ENCODE data around the gene MPRIP.

The MPRIP gene

GRCh38 chr17:17164156-17164555, 121.9 kb downstream of the MPRIP start:
- in situ Hi-C loops (cut with HindIII; ENCODE audit: low sequenced_read_pairs), result no loop called here
- TF ChIP-seq, protein P1, sequence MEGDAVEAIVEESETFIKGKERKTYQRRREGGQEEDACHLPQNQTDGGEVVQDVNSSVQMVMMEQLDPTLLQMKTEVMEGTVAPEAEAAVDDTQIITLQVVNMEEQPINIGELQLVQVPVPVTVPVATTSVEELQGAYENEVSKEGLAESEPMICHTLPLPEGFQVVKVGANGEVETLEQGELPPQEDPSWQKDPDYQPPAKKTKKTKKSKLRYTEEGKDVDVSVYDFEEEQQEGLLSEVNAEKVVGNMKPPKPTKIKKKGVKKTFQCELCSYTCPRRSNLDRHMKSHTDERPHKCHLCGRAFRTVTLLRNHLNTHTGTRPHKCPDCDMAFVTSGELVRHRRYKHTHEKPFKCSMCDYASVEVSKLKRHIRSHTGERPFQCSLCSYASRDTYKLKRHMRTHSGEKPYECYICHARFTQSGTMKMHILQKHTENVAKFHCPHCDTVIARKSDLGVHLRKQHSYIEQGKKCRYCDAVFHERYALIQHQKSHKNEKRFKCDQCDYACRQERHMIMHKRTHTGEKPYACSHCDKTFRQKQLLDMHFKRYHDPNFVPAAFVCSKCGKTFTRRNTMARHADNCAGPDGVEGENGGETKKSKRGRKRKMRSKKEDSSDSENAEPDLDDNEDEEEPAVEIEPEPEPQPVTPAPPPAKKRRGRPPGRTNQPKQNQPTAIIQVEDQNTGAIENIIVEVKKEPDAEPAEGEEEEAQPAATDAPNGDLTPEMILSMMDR (IDR thresholded peaks at IDR 0.05; ENCODE audit: low read depth, low read length), result no peak
- no peak for DNase-seq (ENCODE audit: low read depth, low spot score)
- no peak overlapping the region for H3K4me3 ChIP-seq (ENCODE audit: low read depth, low read length)

DNA sequence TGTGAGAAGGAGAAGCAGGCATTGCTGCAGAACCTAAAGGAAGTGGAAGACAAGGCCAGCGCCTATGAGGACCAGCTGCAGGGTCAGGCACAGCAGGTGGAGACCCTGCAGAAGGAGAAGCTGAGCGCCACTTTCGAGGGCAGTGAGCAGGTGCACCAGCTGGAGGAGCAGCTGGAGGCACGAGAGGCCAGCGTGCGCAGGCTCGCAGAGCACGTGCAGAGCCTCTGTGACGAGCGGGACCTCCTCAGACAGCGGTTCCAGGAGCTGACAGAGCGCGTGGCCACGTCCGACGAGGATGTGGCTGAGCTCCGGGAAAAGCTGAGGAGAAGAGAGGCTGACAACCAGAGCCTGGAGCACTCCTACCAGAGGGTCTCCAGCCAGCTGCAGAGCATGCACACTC, 122.4 kb downstream of the MPRIP start:
- TF ChIP-seq, protein P1 (IDR thresholded peaks at IDR 0.05; ENCODE audit: low read depth, low read length), result no peak
- no peak for DNase-seq (ENCODE audit: low read depth, low spot score)
- no peak overlapping the region for H3K4me3 ChIP-seq (ENCODE audit: low read depth, low read length)
- in situ Hi-C loops (cut with HindIII; ENCODE audit: low sequenced_read_pairs), result no loop called here

- in situ Hi-C loops (cut with HindIII; ENCODE audit: low sequenced_read_pairs), result no loop called here
- no peak overlapping the region for H3K4me3 ChIP-seq (ENCODE audit: low read depth, low read length)
- no peak for DNase-seq (ENCODE audit: low read depth, low spot score)
- TF ChIP-seq, protein P1 (IDR thresholded peaks at IDR 0.05; ENCODE audit: low read depth, low read length), result no peak
Observed at GRCh38 chr17:17165666-17166308, 123.5 kb downstream of the MPRIP start.

- in situ Hi-C loops (cut with HindIII; ENCODE audit: low sequenced_read_pairs), result no loop called here
- DNase-seq (ENCODE audit: low read depth, low spot score), result no peak
- H3K4me3 ChIP-seq (ENCODE audit: low read depth, low read length), result no peak overlapping the region
- TF ChIP-seq, protein P1 (IDR thresholded peaks at IDR 0.05; ENCODE audit: low read depth, low read length), result no peak
Observed at GRCh38 chr17:17166446-17166845, 124.2 kb downstream of the MPRIP start.

- DNase-seq (ENCODE audit: low read depth, low spot score), result no peak
- TF ChIP-seq, protein P1 (IDR thresholded peaks at IDR 0.05; ENCODE audit: low read depth, low read length), result no peak
- H3K4me3 ChIP-seq (ENCODE audit: low read depth, low read length), result no peak overlapping the region
- in situ Hi-C loops (cut with HindIII; ENCODE audit: low sequenced_read_pairs), result no loop called here
Observed at GRCh38 chr17:17167356-17167755, 125.1 kb downstream of the MPRIP start.

DNA sequence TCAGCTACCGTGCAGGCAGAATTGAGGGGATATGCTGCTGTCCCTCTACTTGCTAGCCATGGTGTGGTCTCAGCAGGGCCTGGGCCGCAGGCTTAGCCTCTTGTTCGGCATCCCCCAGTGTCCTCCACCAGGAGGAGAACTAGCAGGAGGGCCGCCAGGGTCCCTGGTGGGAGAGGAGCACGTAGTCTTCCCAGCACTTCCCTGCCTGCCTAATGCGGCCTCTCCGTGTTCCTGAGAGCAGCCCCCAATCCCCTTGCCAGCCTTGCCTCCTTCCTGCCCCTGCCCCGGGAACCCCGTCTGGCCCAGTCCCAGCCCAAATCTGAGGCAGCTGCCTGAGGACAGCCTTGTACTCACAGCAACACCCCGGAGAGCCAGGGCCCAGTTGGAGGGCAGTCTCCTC, 125.7 kb downstream of the MPRIP start:
- in situ Hi-C loops (cut with HindIII; ENCODE audit: low sequenced_read_pairs), result no loop called here
- TF ChIP-seq, protein P1 (IDR thresholded peaks at IDR 0.05; ENCODE audit: low read depth, low read length), result no peak
- no peak for DNase-seq (ENCODE audit: low read depth, low spot score)
- no peak overlapping the region for H3K4me3 ChIP-seq (ENCODE audit: low read depth, low read length)

All from astrocyte of the spinal cord (primary cell).